Middle frontal gyrus (tissue), 1 donor: ENCODE data around the gene THAP11.

Source experiments
- DNase-seq: peaks from one replicate; pipeline ENCODE4 v3.0.0-alpha.2; 2015; ENCODE audit warnings: low spot score; ENCODE audit errors: extremely low spot score

THAP11 gene

GRCh38 chr16:67883146-67883871 lies 41.2 kb downstream of the THAP11 start:
- DNase-seq, result no peak

- DNase-seq, result no peak
These were observed 41.7 kb downstream of the THAP11 start for GRCh38 chr16:67883872-67884261.

DNA sequence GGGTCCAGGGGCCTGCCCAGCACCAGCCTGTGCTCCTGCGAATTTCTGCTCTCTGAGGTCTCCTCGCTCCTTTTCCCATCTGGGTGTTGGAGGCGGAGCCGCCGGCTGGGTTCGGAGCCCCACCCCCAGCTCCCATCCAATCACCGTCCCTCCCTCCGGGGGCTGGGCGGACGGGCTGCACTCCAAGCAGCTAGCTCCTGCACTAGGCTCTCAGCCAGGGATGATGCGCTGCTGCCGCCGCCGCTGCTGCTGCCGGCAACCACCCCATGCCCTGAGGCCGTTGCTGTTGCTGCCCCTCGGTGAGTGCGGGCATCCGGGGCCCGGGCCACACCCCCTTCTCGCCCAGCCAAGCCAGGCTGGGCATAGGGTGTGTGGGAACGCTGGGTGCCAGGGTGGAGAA lies 42.6 kb downstream of the THAP11 start, which contains the start of gene NRN1L:
Gene NRN1L, plus strand, starts transcription at position 202 of the 400 bp plus-strand sequence. Its CDS starts 19 bp downstream, at position 221.
- DNase-seq, result peak; percentile 85

GRCh38 chr16:67885545-67885944 lies 43.4 kb downstream of the THAP11 start:
- no peak for DNase-seq

- DNase-seq, result no peak
These were observed 43.9 kb downstream of the THAP11 start for GRCh38 chr16:67885976-67886375.

DNA sequence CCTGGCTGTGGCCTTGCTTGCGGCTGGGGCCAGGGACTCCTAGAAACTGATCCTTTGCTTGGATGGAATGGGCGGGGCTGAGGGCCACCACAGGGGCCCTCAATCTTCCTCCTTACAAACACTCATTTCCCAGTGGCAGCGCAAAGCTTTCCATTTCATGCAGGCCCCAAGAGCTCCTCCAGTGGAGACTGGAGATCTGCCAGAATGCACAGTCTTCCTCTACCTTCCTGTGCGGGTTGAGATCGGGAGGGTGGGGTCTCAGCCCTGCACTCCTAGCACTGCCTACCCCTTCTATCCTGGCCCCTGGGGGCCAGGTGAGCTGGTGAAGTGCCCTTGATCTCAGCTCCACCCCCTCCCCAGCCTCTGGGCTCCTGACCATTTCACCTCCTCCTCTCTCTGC lies 44.3 kb downstream of the THAP11 start:
- no peak for DNase-seq

GRCh38 chr16:67888331-67888730 lies 46.2 kb downstream of the THAP11 start:
- DNase-seq, result no peak

DNA sequence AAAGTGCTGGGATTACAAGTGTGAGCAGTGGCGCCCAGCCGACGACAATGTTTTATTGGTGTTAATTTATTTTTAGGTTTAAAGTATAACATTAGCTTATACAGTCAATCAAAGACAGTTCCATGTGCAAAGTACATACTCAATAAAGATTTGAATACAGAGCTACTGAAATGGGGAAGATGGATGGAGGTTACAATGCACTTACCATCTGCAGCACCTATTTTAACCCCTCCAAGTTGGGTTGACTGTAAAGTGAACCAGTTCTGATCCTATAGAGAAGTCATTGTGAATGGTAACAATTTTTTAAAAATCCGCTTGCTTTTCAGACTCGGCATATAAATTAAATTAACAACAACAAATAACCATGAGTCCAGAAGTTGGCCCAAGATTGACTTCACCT lies 50.3 kb downstream of the THAP11 start:
- DNase-seq, result no peak

GRCh38 chr16:67892899-67893742 lies 51.0 kb downstream of the THAP11 start, which contains the start of gene PSKH1:
Gene PSKH1 (plus strand): TSS chr16:67893254. CDS start chr16:67908750, 15,496 bp downstream.
- DNase-seq, result peak; percentile 87
